NK-92 (cell line): ENCODE measurements around the gene MPV17L.
"Not testable (repeated sequence)": the region's sequence is repeated elsewhere in the genome, so short reads cannot be mapped to it uniquely, and the experiment has no call there.

Experiments
- DNase-seq: peaks from one replicate; lab custom pipeline; 2025; ENCODE audit not compliant: unreplicated experiment; lab: John Stamatoyannopoulos, UW

The MPV17L gene

GRCh38 chr16:15395631-15396508 is at the start of gene MPV17L:
Gene MPV17L, plus strand, starts transcription at chr16:15395754. Its CDS starts 144 bp downstream, at chr16:15395898.
- not testable (repeated sequence) for DNase-seq

GRCh38 chr16:15348721-15349120 is 46.8 kb upstream of the MPV17L start:
- not testable (repeated sequence) for DNase-seq

GRCh38 chr16:15351251-15351650 is 44.3 kb upstream of the MPV17L start:
- DNase-seq, result not testable (repeated sequence)

GRCh38 chr16:15351745-15352144 is 43.8 kb upstream of the MPV17L start:
- DNase-seq, result not testable (repeated sequence)

GRCh38 chr16:15352852-15353251 is 42.7 kb upstream of the MPV17L start:
- DNase-seq, result not testable (repeated sequence)

GRCh38 chr16:15354846-15355245 is 40.7 kb upstream of the MPV17L start:
- not testable (repeated sequence) for DNase-seq

GRCh38 chr16:15357495-15357894 is 38.1 kb upstream of the MPV17L start:
- not testable (repeated sequence) for DNase-seq

- not testable (repeated sequence) for DNase-seq
Observed at GRCh38 chr16:15378194-15378593, 17.4 kb upstream of the MPV17L start, which contains the start of gene NPIPA5. Gene NPIPA5, minus strand, starts transcription at chr16:15378294. Its CDS starts 0 bp downstream, at chr16:15378294.

GRCh38 chr16:15382810-15383209 is 12.7 kb upstream of the MPV17L start:
- DNase-seq, result not testable (repeated sequence)

- DNase-seq, result not testable (repeated sequence)
Observed at GRCh38 chr16:15388060-15388459, 7.5 kb upstream of the MPV17L start.

- not testable (repeated sequence) for DNase-seq
Observed at GRCh38 chr16:15389916-15390315, 5.6 kb upstream of the MPV17L start.

GRCh38 chr16:15393025-15393424 is 2.5 kb upstream of the MPV17L start:
- not testable (repeated sequence) for DNase-seq

- not testable (repeated sequence) for DNase-seq
Observed at GRCh38 chr16:15396509-15396829, 915 bp downstream of the MPV17L start.

- DNase-seq, result no peak
Observed at GRCh38 chr16:15396948-15397594, 1.5 kb downstream of the MPV17L start.

GRCh38 chr16:15398618-15399316 is 3.2 kb downstream of the MPV17L start:
- no peak for DNase-seq

GRCh38 chr16:15399317-15399716 is 3.8 kb downstream of the MPV17L start:
- no peak for DNase-seq

GRCh38 chr16:15400314-15400713 is 4.8 kb downstream of the MPV17L start:
- DNase-seq, result not testable (repeated sequence)

- DNase-seq, result no peak
Observed at GRCh38 chr16:15401972-15402371, 6.4 kb downstream of the MPV17L start.

GRCh38 chr16:15403392-15403995 is 7.9 kb downstream of the MPV17L start:
- no peak for DNase-seq

- DNase-seq, result not testable (repeated sequence)
Observed at GRCh38 chr16:15404091-15404490, 8.5 kb downstream of the MPV17L start.

- no peak for DNase-seq
Observed at GRCh38 chr16:15404792-15405191, 9.2 kb downstream of the MPV17L start.
